Stimulated activated CD4-positive, alpha-beta T cell treated with anti-CD3 and anti-CD28 coated beads, Interleukin-4, amount 100 ng/mL, for 1 hour (primary cell): ENCODE data around the gene IL22RA2.
A peak's percentile ranks its signal among the peaks of the same experiment; 100 is the strongest.
"Not testable (repeated sequence)": the region's sequence is repeated elsewhere in the genome, so short reads cannot be mapped to it uniquely, and the experiment has no call there.

Source experiments
- DNase-seq: peaks from one replicate; pipeline ENCODE4 v3.0.0-alpha.2; 2020

The IL22RA2 gene, protein sequence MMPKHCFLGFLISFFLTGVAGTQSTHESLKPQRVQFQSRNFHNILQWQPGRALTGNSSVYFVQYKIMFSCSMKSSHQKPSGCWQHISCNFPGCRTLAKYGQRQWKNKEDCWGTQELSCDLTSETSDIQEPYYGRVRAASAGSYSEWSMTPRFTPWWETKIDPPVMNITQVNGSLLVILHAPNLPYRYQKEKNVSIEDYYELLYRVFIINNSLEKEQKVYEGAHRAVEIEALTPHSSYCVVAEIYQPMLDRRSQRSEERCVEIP

DNA sequence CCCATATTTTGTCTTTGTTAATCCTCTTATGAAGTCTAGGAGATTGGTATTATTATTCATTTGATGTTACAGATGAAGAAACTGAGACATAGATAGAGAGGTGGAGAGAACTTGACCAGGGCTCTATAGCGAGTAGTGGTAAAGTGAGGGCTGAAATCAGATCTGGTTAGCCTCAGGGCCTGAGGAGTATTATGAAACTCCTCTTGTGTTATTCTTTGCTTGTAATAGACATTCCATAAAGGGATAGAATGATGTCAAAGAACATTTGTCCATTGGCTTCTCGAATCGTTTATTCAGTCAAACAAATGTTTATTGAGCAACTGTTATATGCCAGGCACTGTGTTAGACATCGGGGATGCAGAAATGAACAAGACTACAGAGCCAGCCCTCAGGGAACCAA, at the start of gene IL22RA2:
IL22RA2 (minus strand) TSS at position 144 of the 400 bp plus-strand sequence. CDS start 11,895 bp downstream, outside the sequence.
- no peak for DNase-seq

DNA sequence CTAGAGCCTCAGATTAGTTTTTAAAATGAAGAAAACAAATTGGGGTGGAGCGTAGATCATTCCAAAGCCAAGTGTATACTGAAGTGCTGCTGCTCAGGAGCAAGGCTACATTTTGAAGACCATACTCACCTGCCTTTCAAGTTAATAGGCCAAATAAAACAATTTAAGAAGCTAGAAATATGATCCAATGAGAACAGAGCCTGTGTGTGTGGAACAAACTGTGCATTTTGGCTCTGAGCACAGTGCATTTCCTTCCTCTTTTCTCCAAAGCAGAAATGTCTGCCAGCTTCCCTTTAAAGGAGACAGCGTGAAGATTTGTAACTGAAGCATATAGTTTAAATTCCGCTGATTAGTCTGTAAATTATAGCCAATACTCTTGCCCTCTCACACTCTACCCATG, 48.9 kb upstream of the IL22RA2 start:
- no peak for DNase-seq

DNA sequence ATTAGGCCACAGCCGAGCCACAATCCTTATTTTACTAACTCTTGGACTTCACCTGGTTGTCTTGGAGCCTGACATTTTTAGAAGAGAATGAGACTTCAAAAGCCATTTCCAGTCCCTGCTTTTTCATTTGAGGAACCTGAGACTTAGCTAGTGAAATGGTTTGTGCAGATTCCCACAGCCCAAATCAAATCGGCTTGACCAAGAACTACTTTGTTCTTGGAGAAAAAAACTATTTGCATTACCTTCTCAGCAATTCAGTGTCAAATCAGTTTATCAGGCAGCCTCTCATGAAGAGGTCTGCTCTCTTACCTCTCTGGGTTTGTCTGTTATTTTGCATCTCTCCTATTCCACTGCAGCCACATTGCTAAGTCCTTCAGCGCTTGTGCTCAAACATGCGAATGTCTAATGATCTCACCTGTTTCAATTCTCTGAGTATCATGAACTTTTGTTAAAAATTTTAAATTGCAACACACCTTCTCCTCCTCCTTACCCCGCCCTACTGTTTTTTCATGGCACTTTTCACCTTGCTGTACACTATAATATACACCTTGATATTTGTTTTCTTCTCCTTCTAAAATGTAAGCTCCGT, 46.3 kb upstream of the IL22RA2 start:
- no peak for DNase-seq

DNA sequence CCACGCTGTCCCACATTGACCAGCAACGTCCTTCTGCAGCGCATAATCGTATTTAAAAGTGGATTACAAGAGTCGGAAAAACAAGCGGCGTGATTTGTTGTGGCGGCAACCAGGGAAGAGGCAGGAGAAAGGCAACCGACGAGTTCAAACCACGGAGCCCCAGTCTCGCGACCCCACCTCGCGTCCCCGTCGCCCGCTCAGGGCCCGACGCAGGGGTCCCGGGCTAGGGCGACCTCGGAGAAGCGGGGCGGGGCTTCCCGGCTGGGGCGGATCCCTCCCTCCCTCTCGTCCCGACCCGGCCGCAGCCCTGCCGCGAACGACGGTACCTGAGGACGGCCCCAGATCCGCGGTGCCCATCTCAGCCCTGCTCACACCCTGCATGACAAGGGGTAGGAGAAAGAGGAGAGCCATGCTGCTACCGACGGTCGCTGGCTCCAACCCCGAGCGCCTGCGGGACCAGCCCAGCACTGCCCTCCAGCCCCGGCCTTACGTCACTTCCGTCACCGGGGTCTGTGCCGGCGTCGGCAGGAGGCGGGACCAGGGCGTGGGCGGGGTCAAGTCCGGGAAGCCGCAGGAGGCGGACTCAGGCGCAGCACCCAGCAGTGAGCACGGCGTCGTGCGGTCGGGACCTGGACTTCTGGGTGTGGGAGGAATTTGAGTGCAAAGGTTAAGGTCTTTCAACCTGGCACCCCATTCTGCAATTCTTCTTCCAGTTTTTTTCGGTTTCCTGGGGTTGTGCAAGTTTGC, 45.6 kb upstream of the IL22RA2 start, which contains the start of gene IFNGR1:
IFNGR1 (minus strand) TSS at position 469 of the 747 bp plus-strand sequence; CDS start at position 411, 58 bp downstream.
- peak; percentile 98 for DNase-seq

DNA sequence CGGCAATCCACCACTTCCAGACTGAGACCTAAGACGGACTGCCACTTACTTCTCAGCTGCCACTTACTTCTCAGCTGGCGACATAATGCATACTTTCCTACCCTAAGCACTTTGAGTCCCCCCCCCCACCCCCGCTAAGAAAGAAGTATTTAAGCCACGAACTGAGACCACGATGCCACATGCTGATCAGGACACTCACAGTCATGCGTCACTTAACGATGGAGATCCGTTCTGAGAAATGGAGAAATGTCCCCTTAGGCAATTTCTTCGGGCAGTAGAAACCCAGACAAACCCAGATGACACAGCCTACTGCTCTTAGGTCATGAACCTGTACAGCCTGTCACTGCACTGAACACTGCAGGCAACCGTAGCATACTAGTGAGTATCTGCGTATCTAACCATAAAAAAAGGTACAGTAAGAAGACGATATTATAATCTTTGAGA, 45.1 kb upstream of the IL22RA2 start:
- DNase-seq: peak; percentile 4

DNA sequence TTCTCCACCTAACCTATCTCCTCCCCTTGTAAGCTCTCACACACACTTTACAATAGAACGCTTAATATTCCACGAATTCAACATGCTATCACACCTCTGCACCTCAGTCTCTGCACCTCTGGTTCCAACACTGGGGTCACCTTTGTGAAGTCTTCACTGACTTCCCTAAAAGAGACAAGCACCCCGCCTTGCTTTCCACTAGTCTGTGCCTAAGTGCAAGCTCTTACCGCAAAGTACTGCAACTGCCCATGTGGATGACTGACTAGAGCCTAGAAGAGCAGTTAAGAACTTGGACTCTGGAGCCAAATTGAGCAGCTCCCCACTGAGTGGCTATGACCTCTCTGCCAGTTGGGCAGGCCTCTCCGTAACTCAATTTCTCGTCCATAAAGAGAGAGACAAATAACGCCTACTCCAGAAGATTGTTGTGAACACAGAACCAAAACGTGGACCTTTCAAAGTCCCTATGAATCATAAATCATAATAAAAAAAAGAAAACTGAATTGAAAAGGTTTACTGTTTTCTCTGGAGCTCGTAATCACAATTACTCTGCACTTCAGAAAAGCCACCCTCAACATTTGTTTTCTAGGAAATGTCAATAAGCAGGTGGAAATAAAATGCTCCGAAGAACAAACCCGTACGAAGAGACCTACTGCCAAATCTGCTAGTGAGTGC, 44.5 kb upstream of the IL22RA2 start:
- DNase-seq: no peak

DNA sequence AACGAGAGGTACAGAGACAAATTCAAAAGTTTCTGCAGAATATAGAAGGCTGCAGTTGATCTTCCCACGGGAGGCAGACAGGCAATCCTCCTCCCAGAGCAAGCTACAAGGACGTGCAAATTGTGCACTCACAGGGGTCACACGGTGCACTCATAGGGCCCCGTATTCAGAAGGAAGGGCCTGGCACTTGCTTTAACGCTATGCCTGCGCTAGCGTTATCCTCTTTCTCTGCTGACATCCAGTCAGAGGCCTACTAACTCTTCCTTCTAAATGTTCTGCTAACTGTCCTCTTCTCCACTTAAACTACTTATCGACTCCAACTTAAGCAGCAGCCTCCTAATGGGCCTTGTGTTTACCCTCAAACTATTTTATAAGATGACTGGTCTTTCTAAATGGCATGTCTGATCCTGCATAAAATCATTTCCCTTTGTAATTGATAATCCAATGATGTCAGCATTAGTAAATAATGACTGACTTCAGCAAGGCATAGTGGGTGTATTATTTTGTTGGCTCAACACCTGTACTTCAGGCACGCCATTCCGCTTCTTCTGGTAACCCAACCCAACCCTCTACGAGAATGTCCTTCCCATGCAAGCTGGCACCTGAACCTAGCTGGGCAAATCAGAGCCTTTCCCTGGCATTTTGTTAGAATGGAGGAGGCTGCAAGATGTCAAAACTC, 43.6 kb upstream of the IL22RA2 start:
- DNase-seq: no peak

DNA sequence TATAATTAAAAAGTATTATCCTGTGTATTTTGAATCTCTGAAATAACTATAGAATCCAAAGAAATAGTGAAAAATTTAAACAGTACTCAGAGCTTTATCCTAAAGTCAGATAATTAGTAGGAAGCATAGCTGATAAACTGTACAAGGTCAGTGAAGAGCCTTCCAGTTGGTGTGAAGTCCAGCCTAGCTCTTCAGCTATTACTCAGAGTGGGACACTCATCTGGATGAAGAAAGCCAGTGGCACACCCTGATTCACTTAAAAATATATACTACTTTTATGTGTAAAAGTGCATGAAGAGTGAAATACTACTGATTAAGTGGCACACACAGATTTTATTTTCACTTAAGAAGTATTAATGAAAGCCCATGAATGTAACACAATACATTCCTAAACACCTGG, 42.7 kb upstream of the IL22RA2 start:
- DNase-seq: no peak

DNA sequence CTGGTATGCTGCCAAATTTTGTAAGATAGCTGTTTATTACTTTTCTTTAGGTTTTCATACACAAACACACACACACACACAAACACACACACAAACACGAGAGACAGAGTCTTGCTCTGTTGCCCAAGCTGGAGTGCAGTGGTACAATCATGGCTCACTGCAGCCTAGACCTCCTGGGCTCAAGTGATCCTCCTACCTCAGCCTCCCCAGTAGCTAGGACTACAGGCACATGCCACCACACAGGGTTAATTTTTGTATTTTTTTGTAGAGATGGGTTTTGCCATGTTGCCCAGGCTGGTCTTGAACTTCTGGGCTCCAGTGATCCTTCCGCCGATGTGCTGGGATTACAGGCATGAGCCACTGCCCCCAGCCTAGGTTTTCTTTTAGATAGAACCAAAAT, 42.2 kb upstream of the IL22RA2 start:
- not testable (repeated sequence) for DNase-seq

DNA sequence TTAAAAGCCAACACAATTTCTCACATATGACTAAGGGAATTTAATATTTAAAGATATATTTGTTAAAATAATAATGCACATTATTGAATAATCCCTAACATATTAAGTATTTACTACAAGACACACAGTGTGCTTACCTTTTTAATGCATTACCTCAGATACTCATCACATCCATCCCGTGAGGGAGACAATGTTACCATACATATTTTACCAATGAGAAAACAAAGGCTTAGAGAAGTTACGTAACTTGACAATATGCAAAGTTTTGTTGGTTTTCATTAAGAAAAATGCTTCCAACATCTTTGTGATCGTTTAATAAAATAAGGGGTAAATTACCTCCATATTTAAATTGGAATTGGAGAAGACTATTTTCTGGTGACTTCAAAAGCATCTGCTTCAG, 41.5 kb upstream of the IL22RA2 start:
- no peak for DNase-seq

DNA sequence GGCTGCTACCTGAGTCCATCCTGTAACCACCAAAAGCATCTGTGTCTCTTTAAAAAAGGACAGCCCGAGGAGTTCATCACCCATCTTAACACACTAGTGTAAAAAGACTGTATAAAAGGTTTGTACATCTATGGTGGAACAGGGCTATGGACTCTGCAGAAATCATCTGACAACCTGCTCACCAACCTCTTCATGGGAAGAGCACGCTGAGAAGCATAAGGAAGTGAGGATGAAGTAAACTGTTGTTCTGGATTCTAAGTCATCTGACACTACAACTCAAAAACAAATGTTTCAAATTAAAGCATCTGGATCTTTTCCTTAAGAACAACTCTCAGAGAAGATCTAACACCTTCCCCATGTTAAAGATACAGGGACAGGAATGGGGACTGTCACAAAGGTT, 40.4 kb upstream of the IL22RA2 start:
- DNase-seq: no peak

DNA sequence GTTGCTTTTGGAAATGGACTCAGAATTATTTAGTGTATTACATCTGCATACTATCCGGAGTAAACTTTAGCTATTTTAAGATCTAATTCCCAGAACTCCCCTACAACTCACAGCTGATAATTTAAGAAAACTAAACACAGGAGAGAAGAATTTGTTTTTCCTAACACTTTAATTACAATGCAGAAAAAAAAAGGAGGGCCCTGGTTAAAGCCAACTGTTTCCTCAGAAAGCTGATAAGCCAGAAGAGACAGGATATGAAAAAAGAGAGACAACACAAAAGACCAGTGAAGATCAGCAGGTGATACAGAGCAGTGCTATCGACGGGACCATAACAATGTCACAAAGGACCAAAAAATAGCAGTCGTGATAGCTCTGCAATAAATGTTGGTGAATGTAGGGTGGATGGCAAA, 39.9 kb upstream of the IL22RA2 start:
- DNase-seq: no peak

DNA sequence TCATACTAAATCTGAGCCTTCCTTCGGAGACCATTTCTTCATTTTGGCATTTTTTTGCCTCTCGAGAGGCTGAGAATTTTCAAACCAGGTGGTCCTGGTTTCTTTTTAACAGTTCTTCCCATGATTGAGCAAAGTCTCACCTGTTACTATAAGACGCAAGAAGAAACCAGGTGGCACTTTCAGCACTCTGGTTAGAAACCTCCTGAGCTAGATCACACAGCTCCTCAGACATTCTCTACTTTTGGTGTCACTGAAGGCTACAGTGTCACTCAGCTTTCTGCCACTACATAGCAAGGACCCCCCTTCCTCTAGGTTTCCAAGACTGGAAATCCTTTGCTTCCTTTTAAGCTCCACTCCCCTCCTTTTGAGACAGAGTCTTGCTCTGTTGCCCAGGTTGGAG, 38.5 kb upstream of the IL22RA2 start:
- DNase-seq: no peak

DNA sequence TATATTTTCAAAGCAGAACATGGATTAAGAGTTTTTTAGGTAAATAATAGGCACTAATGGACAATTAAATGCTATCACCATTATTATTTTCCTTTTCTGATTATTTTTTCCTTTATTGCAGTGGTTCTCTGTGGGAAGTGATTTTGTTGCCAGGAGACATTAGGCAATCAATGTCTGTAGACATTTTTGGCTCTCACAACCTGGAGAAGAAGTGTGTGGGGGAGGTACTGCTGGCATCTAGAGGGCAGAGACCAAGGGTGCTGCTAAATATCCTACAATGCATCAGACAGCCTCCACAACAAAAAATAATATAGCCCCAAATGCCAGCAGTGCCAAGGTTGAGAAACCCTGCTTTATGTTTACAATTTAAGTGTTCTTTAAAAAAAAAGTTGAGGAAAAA, 37.5 kb upstream of the IL22RA2 start:
- no peak for DNase-seq

DNA sequence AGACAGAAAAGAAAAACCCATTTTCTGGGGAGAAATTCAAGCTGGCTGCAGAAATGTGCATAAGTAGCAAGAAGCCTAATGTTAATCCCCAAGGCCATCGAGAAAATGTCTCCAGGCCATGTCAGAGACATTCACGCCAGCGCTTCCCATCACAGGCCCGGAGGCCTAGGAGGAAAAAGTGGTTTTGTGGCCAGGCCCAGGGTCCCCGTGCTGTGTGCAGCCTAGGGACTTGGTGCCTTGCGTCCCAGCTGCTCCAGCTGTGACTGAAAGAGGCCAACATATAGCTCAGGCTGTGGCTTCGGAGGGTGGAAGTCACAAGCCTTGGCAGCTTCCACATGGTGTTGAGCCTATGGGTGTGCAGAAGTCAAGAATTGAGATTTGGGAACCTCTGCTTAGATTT, 34.8 kb upstream of the IL22RA2 start:
- no peak for DNase-seq

DNA sequence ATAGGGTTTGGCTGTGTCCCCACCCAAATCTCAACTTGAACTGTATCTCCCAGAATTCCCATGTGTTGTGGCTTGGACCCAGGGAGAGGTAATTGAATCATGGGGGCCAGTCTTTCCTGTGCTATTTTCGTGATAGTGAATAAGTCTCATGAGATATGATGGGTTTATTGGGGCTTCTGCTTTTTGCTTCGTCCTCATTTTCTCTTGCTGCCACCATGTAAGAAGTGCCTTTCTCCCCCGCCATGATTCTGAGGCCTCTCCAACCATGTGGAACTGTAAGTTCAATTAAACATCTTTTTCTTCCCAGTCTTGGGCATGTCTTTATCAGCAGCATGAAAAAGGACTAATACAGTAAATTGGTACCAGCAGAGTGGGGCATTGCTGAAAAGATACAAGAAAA, 34.0 kb upstream of the IL22RA2 start:
- DNase-seq: not testable (repeated sequence)

DNA sequence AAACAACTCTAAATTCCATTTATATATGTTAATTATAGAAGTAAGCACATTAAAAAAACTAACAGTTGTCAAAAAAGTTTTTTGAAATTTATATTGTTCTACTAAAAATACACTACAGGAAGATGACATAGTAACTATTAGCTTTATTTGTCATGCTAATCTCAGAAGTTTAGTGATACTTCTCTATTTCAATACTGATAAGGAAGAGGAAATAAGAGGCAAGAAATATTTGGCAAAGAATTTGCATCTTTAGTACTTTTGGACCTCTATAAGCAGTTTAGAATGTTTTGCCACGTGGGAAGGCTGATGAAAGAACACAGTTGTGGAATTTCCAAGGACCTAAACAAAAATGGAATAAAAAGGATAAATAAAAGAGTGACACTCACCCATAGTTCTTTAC, 33.1 kb upstream of the IL22RA2 start:
- DNase-seq: no peak

DNA sequence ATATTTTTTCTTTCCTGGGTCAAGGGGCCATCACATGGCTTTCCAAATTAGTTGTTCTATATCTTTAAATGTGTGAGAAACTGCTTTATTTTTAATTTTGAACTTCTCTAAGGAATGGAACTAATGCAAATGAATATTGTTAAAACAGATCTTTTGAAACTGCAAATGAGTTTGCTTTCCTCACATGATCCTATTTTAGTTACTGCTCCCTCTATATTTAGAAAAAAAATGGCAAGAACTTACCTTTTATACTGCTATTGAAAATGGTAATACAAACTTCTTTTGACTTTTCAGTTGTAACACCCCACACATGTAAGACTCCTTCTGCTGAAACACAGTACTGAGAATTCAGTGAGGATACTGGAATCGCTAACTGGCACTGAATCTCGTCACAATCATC, 29.8 kb upstream of the IL22RA2 start:
- no peak for DNase-seq

DNA sequence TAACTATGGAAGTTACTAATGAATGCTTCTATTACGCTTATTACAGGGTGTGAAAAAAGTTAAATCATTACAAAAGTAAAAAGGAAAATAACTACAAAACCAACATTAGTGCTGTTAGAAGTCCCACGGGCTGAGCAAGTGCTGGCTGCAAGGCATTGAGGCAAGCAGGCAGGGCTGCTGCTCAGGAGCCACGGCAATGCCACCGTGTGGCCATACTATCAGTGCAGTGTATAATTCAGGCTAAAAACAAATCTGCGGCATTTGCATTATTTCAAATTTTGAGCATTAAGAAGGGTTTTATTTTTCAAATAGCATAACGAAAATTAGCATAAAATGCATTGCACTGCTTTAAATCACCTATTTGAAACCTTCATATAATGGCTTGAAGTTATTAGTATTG, 28.6 kb upstream of the IL22RA2 start:
- DNase-seq: no peak

DNA sequence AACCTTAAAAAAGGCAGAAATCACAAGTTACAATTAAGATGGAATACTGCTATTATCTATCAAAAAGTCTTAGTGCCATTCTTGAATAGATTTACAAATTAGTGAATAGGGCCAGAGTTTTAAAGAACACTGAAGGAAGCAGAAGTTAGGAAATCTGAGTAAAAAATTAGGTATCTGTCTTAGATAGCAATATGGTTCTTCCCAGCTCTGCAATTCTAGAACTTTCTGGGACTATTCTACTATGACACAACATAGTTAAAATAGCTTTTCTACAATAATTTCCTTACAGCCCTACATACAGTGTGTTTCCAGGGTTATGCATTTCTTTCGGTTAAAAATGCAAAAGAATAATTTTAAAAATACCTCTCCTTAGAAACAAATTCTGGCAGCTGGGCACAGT, 27.6 kb upstream of the IL22RA2 start:
- DNase-seq: no peak

DNA sequence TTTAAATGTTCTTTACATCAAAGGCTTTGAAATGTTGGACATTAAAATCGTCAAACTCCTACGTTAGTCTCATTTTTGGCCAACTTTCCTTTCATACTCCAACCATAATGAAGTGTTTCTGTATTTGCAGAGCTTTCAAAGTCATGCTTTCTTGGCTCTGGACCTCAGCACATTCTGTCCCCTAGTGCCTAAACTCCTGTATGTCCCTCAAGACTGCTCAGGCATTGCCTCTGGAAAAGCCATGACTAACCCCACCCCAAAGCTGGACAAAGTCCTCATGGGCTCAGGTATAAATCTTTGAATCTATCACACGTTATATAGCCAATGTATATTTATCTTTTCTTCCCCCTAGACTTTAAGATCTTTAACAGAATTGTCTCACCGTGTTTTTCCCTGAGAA, 26.8 kb upstream of the IL22RA2 start:
- DNase-seq: no peak

DNA sequence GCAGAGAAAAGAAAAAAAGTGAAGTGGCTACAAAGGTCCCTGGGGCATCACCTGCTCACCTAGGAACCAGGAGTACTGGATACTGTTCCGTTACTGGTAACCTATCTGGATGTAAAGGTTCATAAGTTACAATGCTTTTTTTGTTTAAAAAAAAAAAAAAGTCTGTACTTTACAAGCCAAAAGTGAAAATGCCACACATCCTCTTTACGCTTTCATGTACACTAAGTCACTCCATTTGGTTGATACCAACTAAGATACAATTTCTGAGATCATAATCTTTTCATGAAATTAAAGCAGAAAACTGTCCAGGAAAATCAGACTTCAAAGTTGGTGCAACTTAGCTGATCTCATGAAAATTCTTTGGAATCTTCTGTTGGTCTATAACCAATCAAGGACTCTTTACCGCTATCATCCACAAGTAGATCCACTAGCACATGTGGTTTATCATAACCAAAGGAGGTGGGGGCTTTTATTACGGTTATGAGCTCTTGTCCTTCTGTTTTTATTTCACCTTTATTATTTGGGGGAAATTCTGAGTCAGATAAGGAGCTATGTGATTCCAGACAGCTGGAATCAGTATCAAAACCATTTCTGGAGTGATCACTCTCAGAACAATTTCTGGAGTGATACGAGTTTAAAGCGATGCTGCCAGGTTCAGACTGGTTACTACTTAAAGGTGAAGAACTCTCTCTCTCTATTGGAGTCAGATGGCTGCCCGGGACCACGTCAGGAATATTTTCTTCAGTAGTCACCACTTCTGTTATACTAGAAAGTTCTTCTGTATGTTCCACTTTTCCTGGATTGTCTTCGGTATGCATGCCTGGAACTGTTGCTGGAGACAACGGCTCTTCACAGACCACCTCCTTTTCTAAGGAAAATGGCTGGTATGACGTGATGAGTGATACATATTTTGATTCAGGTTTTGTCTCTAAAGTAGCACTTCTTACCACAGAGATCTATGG, 24.5 kb upstream of the IL22RA2 start:
- DNase-seq: no peak
